ENCODE measurements around the gene ACTG2.
"Not testable (repeated sequence)": the region's sequence is repeated elsewhere in the genome, so short reads cannot be mapped to it uniquely, and the experiment has no call there.

Gene ACTG2

GRCh38 chr2:73893764-73894474, 1.1 kb downstream of the ACTG2 start:
- DNase-seq (ENCODE audit: low spot score): no peak

GRCh38 chr2:73894475-73894850, 1.7 kb downstream of the ACTG2 start:
- no peak for DNase-seq (ENCODE audit: low spot score)

- no peak for DNase-seq (ENCODE audit: low spot score)
Measured at GRCh38 chr2:73894877-73895276, 2.1 kb downstream of the ACTG2 start.

GRCh38 chr2:73895473-73895872, 2.7 kb downstream of the ACTG2 start:
- no peak for DNase-seq (ENCODE audit: low spot score)

GRCh38 chr2:73896362-73897239, 3.8 kb downstream of the ACTG2 start:
- DNase-seq (ENCODE audit: low spot score): peak; percentile 37

GRCh38 chr2:73897240-73897583, 4.4 kb downstream of the ACTG2 start:
- no peak for DNase-seq (ENCODE audit: low spot score)

DNA sequence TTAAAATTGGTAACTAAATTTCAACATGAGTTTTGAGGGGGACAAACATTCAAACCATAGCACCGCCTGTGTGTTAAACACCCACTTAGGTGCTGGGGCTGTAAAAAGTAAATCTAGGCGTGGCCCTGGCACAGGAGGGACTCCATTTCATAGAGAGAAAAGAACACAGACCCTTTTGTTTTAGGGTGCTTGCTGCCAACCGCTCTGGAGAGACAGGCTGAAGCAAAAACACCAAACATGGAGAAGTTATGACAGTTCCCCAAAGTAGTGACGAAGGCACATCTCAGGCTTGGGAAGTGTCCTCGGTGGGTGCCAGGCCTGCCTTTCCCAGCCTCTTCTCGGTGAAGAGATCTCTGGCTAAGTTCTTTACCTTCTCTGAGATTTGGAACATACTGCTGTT, 5.1 kb downstream of the ACTG2 start:
- DNase-seq (ENCODE audit: low spot score): no peak

DNA sequence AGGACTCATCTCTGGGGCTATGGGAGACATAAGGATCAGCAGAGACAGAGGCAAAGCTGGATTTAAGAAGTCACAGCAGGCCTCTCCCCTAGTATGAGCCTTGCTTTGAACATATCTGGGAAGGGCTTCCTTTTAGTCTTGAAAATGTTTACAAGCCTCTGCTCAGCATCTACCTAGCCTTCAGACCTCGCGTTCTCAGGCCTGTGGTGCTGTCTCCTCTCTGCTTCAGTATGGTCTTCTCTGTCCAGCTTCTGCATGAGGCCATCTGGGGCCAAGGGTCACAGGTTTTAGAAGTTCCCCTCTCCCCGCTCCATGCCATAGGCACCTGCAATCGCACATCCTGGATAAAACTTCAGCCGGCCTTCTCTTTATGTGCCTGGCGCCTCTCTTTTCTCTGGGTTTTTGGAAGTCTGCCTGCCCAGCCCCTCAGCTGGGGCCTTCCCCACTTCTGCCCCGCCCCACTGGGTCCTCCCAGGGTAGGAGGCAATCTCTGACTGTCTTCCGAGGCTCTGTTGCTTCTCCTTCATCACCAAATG, 7.1 kb downstream of the ACTG2 start:
- DNase-seq (ENCODE audit: low spot score): no peak

DNA sequence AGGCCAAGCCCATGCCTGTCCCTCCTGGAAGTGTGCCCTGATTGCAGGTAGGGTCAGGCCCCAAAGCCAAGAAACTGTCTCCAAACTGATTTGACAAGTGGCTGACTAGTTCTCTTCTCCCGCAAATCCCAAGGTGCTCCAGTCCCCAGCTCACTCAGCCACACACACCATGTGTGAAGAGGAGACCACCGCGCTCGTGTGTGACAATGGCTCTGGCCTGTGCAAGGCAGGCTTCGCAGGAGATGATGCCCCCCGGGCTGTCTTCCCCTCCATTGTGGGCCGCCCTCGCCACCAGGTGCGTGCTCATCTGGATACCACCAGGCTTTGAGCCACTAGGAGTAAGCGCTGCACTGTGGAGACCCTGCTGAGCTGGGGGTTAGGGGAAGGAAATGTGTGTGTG, 8.3 kb downstream of the ACTG2 start:
- no peak for DNase-seq (ENCODE audit: low spot score)

- DNase-seq (ENCODE audit: low spot score): no peak
Measured at GRCh38 chr2:73902284-73902683, 9.5 kb downstream of the ACTG2 start.

DNA sequence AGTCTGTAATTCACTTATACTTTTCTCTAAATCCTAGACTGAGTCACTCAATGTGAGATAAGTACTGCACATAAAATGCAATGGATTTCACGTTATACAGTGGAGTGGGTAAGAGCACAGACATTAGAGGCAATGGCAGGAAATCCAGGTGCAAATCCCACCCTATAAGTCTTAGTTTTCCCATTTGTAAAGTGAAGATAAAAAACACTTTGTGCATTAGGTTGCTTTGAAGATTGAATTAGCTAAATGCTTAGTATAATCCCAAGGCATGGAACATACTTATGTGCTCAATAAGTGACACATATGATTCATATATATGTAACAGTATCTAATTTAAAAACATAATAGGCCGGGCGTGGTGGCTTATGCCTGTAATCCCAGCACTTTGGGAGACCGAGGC, 10.5 kb downstream of the ACTG2 start:
- DNase-seq (ENCODE audit: low spot score): no peak

DNA sequence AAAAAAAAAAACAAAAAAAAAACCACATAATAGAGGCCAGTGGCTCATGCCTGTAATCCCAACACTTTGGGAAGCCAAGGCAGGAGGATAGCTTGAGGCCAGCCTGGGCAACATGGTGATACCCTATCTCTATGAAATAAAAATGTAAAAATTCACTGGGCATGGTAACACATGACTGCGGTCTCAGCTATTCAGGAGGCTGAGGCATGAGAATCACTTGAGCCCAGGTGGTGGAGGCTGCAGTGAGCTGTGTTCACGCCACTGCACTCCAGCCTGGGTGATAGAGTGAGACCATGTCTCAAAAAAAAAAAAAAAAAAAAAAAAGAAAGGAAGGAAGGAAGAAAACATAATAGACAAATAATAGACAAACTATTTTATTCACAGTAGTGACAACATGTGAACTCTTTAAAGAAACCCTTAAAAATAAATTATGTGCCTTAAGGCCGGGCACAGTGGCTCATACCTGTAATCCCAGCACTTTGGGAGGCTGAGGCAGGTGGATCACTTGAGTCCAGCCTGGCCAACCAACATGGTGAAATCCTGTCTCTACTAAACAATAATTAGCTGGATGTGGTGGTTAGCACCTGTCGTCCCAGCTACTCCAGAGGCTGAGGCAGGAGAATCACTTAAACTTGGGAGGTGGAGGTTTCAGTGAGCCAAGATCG, 11.3 kb downstream of the ACTG2 start:
- not testable (repeated sequence) for DNase-seq (ENCODE audit: low spot score)

GRCh38 chr2:73904952-73905351, 12.1 kb downstream of the ACTG2 start:
- no peak for DNase-seq (ENCODE audit: low spot score)

- DNase-seq (ENCODE audit: low spot score): no peak
Measured at GRCh38 chr2:73906847-73907505, 14.2 kb downstream of the ACTG2 start.

GRCh38 chr2:73907840-73908452, 15.1 kb downstream of the ACTG2 start:
- peak; percentile 47 for DNase-seq (ENCODE audit: low spot score)

DNA sequence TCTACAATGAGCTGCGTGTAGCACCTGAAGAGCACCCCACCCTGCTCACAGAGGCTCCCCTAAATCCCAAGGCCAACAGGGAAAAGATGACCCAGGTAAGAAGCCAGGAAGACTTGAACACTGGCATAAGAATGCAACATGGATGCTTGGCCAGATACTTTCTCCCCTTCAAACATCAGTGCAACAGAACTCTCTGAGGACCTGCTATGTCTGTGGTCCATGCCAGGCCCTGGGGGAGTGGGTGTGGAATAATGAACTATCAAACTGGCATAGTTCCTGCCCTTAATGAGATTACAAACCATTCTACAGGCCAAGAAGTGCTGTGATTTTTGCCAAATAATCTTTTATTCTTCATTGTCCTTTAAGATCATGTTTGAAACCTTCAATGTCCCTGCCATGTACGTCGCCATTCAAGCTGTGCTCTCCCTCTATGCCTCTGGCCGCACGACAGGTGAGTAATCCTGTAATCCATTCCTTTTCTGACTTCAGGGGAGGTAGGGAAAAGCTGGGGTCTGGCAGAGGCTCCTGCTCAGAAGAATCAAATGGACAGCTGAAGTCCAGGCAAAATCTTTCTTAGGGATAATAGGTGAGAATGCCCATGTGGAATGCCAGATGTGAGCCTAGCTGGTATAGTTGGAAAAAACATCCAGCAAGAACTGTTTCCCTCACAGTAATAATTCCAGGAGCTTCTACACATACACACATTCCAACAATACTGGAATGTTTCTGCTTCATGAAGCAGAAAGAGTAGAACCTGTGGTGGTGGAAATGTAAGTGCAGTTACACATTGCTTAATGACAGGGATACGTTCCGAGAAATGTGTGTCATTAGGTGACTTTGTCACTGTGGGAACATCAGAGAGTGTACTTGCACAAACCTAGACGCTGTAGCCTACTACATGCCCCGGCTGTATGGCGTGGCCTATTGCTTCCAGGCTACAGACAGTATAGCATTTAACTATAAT, 16.2 kb downstream of the ACTG2 start:
- no peak for DNase-seq (ENCODE audit: low spot score)

- no peak for DNase-seq (ENCODE audit: low spot score)
Measured at GRCh38 chr2:73910873-73911547, 18.2 kb downstream of the ACTG2 start.

- no peak for DNase-seq (ENCODE audit: low spot score)
Measured at GRCh38 chr2:73911548-73912208, 18.9 kb downstream of the ACTG2 start.

GRCh38 chr2:73913414-73914054, 20.7 kb downstream of the ACTG2 start:
- DNase-seq (ENCODE audit: low spot score): no peak

All from CD4-positive, alpha-beta T cell treated with Interleukin-6 at 100 ng/mL for 8 hours (primary cell).